HEK293T (cell line): Measurements from ENCODE around the gene EIF4G3.

Experiments
- BHLHE40 ChIP-seq: fragments of 450-650 bp; IDR thresholded peaks from 2 replicates; pipeline ENCODE4 v1.6.1; 2016; ENCODE audit warnings: mild to moderate bottlenecking, moderate library complexity, borderline replicate concordance
- FOXK2 ChIP-seq: fragments of 450-650 bp; IDR thresholded peaks from 2 replicates; pipeline ENCODE4 v1.6.1; 2016; ENCODE audit warnings: mild to moderate bottlenecking
- NFRKB ChIP-seq: fragments of 450-650 bp; IDR thresholded peaks from 2 replicates; pipeline ENCODE4 v1.6.1; 2016; ENCODE audit warnings: mild to moderate bottlenecking, moderate library complexity

DNA sequence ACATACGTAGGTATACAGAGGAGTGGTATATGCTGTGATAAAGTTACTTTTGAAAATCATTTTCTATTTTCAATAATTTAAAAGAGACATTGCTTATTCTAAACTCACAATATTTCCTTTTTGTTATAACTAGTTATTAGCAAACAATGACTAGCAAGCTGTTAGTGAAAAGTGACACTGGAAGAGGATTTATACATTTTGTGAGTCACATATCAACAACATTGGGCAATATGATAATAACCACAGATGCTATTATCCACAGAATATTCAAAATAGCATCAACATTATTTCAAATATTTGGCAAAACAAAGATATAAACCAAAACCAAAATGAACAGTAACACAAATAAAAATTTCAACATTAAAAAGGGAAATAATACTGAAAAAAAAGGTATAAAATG is 285.6 kb downstream of the EIF4G3 start:
- TF ChIP-seq NFRKB = no peak
- TF ChIP-seq FOXK2 = no peak
- no peak for TF ChIP-seq BHLHE40
